ENCODE results near the gene AOAH. TPM values are rescaled to one million over a fixed set of nuclear protein-coding genes. Genes with fewer than 3 reads are reported as not detected.
A peak's percentile ranks its signal among the peaks of the same experiment; 100 is the strongest.

AOAH gene
- total RNA-seq, 1 experiment from 2014 or later, result 4.8 TPM

DNA sequence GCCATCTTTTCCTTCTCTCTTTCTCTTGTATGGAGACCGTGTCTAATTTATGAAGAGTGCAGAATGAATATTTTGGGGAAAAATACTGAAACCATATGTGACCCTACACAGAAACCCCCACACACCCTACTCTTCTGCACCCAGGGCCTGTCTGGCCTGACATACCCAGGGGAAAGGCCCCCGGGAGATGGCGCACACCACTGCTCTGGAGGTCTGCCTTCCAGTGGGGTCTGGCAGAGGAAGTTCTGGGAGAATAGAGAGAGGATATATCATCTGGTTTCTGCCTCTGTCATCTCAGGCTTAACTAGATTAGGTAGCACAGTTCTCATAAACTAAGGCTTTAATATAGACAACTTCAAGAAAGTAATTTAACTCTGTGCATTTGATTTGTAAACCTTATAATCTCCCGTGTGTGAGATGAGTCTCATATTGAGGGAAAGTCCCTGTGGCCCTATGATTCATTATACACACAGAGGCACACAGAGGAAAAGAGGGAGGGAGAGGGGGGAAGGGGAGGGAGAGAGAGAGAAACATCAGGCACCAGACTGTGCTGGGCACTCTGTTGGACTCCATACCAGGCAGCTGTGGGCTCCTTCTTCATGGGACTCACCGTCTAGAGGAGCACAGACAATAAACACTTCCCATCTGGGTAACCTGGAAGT lies 123.3 kb downstream of the AOAH start:
- DNase-seq (ENCODE audit: low read depth), result peak; percentile 81
- in situ Hi-C loops (cut with HindIII; ENCODE audit: low pct_unique_long_range_greater_than_20kb, low sequenced_read_pairs), result no loop called here

DNA sequence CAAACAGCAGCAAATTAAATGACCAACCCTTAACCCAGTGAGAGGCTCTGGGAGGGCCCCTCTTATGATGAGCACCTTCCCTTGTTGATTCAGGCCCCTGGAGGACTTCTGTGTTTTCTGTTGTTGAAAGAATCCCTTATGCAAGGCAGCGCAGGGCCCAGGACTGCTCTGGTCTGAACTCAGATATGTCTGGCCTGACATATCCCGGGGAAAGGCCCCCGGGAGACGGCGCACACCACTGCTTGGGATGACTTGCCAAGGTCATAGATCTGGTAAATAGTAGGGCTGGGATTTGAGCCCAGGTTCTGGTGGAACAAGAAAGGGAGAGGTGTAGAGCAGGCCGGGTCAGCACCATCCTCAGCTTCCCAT lies 124.0 kb downstream of the AOAH start:
- no peak for DNase-seq (ENCODE audit: low read depth)
- in situ Hi-C loops (cut with HindIII; ENCODE audit: low pct_unique_long_range_greater_than_20kb, low sequenced_read_pairs), result no loop called here

- in situ Hi-C loops (cut with HindIII; ENCODE audit: low pct_unique_long_range_greater_than_20kb, low sequenced_read_pairs), result no loop called here
These were observed 124.5 kb downstream of the AOAH start for GRCh38 chr7:36599645-36600313.

DNA sequence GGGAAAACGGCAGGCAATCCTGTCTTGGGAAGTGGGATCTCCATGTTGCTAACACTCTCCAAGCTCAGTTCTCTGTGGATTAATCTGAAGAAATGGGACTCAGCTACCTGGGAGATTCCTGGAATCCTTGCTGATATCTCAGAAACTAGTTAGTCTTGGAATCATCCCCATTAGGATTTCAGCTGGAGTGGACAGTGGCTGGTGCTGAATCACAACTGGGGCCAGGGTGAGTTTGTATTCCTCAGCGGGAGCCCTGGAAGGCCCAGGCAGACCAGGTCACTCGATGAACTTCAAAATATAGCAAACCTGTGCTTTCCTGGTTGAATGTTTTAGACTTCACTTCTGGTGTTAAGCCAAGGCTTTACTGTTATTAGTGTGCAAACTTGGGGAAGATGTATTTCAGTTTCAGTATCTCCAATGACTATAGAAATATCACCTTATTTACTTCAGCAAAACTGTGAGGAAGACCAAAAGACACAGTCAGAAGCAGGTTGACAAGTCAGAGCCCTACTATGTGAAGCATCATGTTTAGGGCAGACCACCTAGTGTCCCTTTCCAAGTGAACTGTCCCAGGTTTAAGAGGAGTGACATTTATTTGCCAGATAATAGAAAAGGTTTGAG lies 126.1 kb downstream of the AOAH start:
- in situ Hi-C loops (cut with HindIII; ENCODE audit: low pct_unique_long_range_greater_than_20kb, low sequenced_read_pairs), result no loop called here
- DNase-seq (ENCODE audit: low read depth), result no peak

More at GRCh38 chr7:36599645-36600313, 124.5 kb downstream of the AOAH start:
- no peak for DNase-seq (ENCODE audit: low read depth)

GRCh38 chr7:36597090-36597773 lies 127.1 kb downstream of the AOAH start:
- in situ Hi-C loops (cut with HindIII; ENCODE audit: low pct_unique_long_range_greater_than_20kb, low sequenced_read_pairs), result no loop called here
- DNase-seq (ENCODE audit: low read depth), result peak; percentile 18

GRCh38 chr7:36594445-36594844 lies 129.8 kb downstream of the AOAH start:
- in situ Hi-C loops (cut with HindIII; ENCODE audit: low pct_unique_long_range_greater_than_20kb, low sequenced_read_pairs), result no loop called here
- DNase-seq (ENCODE audit: low read depth), result no peak

- in situ Hi-C loops (cut with HindIII; ENCODE audit: low pct_unique_long_range_greater_than_20kb, low sequenced_read_pairs), result no loop called here
- DNase-seq (ENCODE audit: low read depth), result no peak
These were observed 132.7 kb downstream of the AOAH start for GRCh38 chr7:36591636-36592035.

- DNase-seq (ENCODE audit: low read depth), result no peak
- in situ Hi-C loops (cut with HindIII; ENCODE audit: low pct_unique_long_range_greater_than_20kb, low sequenced_read_pairs), result no loop called here
These were observed 134.9 kb downstream of the AOAH start for GRCh38 chr7:36589391-36589790.

DNA sequence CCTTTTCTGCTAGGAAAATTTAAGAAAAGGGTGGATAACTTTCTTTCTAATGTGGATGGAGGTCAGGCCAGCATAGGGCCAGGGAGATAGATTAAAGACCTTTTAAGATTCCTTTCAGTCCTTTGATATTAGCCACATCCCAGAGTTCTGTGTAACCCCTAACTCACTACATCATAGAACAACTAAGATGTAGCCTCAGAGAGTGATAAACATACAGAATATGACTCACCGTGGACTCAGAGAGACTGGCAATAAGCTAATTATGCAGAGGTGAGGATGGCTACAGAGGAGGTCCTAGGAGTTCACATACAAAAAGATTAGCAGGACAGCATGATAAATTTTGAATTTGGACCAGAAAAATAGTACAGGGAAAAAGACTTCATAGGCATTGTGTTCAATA lies 141.0 kb downstream of the AOAH start:
- in situ Hi-C loops (cut with HindIII; ENCODE audit: low pct_unique_long_range_greater_than_20kb, low sequenced_read_pairs), result no loop called here
- DNase-seq (ENCODE audit: low read depth), result no peak

DNA sequence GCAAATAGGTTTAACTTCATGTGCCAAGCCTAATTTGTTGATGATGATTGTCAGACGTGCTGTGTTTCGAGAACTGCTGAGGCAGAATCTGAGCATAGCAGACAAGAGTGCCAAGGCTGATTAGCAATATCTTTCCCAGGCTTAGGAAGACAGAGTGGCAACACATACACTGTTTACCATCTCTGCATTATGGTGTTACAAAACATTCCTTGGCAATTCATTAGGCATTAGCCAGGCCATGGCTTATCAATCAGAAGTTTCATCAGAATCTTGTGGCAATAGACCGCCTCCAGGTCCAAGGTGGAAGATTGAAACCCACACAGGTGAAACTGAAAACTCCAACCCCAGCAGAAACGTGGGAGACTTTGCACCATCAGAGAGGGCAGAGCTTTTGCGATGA lies 148.5 kb downstream of the AOAH start:
- DNase-seq (ENCODE audit: low read depth), result no peak
- in situ Hi-C loops (cut with HindIII; ENCODE audit: low pct_unique_long_range_greater_than_20kb, low sequenced_read_pairs), result no loop called here

DNA sequence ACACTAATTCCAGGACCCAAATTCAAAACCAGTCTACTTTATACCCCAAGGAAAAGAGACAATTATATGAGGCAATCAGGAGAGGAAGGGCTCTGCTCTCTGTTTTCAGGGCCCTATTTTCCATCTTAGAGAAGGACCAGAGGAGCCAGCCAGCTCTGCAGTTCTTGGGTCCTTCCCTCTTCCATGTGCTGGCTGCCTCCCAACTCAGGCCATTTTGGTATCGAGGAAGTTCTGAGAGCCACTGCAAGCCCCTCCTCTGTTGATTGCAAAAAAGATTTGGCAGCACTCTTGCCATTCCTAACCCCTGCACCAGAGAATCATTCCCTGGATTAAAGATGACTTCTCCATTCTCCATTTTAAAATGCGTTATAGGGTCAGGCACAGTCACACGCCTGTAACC lies 151.2 kb downstream of the AOAH start:
- DNase-seq (ENCODE audit: low read depth), result no peak
- in situ Hi-C loops (cut with HindIII; ENCODE audit: low pct_unique_long_range_greater_than_20kb, low sequenced_read_pairs), result no loop called here

DNA sequence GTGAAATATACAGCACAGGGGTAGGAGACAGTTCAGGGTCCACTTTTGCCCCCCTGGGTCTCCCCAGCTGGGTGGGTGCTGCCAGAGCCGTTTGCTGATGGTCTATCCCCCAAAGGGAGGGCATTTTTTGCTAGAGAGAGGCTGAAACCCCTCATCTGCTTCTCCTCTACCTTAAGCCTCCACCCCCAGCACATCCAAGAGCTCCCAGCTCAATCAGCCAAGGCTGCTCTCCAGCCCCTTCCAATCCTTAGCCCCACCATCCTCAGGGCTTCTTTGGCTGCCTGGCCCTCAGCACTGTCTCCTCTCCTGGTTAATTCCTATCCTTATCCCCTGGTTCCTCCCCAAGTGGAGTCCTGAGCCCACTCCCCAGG lies 153.1 kb downstream of the AOAH start:
- in situ Hi-C loops (cut with HindIII; ENCODE audit: low pct_unique_long_range_greater_than_20kb, low sequenced_read_pairs), result no loop called here

GRCh38 chr7:36570528-36571189 lies 153.6 kb downstream of the AOAH start:
- no peak for DNase-seq (ENCODE audit: low read depth)
- in situ Hi-C loops (cut with HindIII; ENCODE audit: low pct_unique_long_range_greater_than_20kb, low sequenced_read_pairs), result no loop called here

More for the DNA sequence above, 153.1 kb downstream of the AOAH start:
- no peak for DNase-seq (ENCODE audit: low read depth)

DNA sequence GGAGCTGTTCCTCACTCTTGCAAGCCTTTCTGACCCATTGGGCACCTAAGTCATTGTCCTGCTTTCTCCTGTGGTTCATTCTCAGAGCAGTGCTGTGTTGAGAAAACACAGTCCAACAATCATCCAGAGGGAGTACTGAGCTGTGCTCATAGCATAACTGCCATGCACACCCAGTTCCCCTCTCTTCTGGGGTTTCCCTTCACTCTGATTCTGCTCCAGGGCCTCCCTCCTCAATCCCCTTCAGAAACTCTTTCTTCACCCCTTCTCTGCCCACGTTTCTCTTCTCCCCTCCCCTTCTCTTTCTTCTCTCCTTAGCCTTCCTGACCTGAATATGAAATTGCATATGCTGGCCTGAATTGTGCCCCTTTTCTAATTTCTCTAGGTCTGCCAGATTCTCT lies 155.8 kb downstream of the AOAH start:
- DNase-seq (ENCODE audit: low read depth), result no peak
- in situ Hi-C loops (cut with HindIII; ENCODE audit: low pct_unique_long_range_greater_than_20kb, low sequenced_read_pairs), result no loop called here

DNA sequence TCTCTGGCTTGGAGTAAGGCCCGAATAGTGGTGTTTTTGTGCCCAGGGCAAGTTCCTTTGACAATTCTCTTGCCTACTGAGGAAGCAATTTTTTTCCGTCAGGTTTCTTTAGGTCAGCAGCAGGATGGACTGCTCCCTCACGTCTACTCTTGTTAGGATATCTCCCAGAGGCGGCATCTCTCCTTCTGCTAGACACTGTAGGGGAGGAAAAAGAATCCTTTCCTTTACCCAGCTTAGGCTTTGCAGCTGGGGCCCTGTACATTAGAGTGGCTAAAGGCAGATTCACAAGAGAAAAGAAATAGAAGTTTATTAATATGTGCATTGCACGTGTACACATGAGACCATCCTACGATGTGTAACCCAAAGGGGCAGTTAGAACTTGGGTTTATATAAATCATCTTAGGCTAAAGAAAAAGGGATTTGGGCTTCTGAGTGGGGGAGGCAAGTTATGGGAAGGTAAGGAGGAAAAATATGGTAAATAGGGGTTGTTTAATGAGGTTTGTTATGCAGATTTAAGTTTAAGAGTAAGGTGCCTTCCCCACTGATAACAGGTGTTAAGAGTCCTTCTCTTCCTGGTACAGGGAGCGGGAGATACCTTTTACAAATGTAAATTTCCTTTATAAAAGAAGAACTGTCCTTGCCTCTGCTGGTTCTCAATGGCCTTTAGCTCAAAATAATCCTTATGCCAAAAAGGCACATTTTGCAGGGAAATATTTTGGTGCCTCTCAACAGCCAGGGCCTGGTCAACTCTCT lies 156.4 kb downstream of the AOAH start:
- no peak for DNase-seq (ENCODE audit: low read depth)
- in situ Hi-C loops (cut with HindIII; ENCODE audit: low pct_unique_long_range_greater_than_20kb, low sequenced_read_pairs), result no loop called here

DNA sequence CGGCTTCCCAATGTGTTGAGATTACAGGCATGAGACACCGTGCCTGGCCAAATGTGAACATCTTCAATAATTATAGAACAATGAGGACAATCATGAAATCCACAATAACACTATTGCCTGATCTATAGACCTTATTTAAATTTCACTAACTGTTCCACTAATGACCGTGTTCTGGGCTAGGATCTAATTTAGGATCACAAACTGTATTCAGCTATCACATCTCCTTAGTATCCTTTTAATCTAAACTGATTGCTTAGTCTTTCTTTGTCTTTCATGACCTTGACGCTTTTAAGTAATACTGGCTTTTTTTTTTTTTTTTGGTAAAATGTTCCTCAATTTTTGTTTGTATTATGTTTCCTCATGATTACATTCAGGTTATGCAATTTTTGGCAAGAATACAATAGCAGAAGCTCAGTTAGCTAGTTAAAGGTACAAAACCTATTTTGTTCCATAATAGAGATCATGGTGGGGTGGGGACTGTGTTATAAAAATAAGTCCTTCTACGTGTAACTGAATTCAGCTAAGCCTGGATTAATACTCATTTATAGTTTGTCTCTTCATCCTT lies 158.4 kb downstream of the AOAH start:
- in situ Hi-C loops (cut with HindIII; ENCODE audit: low pct_unique_long_range_greater_than_20kb, low sequenced_read_pairs), result no loop called here
- DNase-seq (ENCODE audit: low read depth), result no peak

DNA sequence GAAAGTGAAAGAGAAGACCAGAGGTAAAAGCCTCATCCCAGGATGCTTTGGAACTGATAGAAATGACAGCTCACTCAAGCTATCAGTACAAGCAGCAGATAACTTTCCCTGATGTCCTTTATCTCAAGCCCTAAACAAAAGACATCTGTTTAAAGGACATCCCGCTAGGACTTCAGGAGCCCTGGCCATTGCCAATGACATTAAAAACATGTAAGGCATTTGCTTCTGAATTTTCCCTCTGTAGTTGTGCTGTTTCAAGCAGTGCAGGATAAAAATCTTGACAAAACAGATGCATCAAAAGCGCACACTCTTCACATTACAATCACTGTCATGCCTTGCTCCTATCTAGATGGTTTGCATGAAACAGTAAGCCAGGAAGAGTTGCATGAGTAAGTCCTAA lies 159.8 kb downstream of the AOAH start:
- DNase-seq (ENCODE audit: low read depth), result no peak
- in situ Hi-C loops (cut with HindIII; ENCODE audit: low pct_unique_long_range_greater_than_20kb, low sequenced_read_pairs), result no loop called here
